Measurements from ENCODE around the gene MRPS14.
"Not testable (repeated sequence)": the region's sequence is repeated elsewhere in the genome, so short reads cannot be mapped to it uniquely, and the experiment has no call there.

Gene MRPS14

DNA sequence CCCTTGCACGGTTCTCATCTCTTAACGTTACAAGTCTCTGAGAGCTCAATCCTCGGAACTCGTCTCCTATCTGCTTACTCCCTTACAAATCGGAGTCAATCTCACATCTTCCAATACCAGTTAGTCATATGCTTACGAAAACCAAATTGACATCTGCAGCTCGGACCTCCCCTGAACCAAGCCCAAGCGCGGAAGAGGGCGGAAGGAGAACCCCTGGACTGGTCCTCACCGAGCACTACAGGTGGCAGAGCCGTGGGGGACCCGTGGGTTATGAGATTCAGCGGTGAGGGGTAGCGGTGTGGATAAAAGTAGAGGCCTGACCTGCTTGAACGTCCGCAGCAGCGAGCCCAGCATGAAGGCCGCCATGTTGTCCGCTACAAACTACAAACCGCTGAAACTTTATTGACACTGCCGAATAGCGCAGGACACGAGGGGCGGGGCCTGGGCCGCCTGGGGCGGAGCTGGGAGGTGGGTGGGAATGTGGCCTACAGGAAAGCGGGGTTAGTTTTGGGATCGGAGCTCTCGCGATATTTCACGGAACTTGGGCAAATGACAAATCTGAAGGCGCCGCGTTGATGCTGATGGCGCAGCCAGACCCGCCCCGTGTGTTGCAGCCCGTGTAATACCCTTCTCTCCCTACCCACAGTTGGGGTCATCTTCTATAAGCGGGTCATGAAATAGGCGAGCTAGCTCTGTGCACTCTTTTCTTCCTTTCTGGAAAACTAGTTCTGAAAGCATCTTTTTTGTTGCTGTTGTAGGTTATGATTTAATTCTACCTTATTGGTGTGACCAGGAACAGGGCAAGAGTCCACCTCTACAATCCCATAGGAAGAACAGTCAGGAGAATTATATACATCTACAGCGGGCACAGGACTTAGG lies at the start of gene MRPS14:
MRPS14 (minus strand) TSS at position 383 of the 879 bp plus-strand sequence; CDS start at position 366, 17 bp downstream.
- DNase-seq, result peak; percentile 99

DNA sequence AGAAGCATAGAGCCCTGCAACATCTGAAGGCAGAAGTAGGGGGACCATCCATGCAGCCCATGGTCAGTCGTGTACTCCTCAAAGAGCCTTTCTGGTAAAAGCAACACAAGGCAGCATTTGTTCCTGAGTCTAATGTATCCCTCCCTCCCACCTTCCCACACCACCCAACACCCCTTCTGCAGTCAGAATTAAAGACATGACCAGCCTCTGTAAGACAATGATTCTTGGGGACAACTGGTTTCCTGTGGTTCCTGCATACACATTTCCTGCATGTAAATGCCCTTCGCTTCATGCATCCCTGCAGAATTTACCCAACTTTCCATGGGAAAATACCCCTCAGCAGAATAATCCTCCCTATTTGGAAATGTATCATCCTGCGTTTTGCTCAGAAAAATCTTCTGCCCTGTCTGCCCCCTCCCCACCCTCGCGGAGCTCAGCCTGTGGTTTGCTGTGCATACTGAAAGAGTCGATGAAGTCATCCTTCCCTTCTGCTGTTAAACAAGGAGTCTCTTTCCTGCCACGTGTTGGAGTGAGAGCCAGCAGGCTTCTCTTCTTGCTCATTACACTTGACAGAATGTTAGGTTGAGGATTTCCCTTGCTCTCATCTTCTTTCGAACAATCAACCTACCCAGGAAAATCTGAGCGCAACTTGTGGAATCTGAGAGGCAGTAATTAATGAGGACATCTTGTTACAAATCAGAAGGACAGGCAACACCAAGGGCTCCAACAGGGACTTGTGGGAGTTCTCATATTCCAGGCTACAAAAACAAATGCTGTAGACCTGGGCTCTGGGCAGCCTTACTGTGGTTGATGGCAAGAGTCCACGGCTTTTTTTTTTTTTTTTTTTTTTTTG lies 49.1 kb upstream of the MRPS14 start:
- peak; percentile 73 for DNase-seq

DNA sequence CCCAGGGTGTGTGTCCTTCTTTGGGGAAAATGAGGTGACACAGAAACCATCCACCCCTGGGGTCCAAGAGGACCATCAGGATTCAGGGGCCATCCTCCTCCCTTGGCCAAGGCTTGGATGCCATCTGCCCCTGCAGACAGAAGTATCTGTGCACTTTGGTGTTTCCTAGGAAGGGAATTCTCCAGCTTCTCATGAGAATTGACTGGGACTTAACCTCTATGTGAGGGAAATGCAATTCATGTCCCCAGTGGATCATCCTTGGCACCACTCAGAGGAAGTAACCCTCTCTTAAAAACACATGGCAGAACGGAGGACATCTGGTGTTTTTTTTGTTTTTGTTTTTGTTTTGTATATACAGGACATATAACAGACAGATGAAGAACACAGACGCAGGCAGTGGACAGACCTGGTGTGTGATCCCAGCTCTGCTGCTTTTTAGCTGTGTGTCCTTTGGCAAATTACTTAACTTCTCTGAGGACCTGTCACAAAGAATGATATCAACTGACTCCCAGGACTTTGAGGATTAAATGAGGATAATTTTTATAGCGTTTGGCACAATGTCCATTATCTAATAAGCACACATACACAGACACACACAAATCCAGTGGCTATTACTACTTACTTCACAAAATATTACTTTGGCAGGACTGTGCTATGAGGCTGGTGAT lies 48.2 kb upstream of the MRPS14 start:
- no peak for DNase-seq

DNA sequence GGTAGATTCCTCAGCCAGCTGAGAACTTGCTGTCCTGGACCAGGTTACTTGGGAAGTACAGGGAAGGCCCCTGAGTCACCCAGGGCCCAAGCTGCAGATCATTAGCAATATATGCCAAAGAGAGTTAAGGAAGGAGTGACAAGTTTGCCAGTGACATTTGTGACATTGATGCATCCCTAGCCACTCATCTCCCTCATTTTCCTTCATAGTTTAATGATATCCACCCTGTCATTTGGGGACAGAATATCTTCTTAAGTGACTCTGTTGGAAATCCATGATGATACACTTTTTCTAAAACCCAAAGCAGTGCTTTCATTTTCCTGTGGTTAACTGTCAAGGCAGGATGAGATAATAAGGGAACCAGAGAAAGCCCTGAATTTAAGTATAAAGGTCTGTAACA lies 47.6 kb upstream of the MRPS14 start:
- DNase-seq, result peak; percentile 16

- DNase-seq, result no peak
Measured at GRCh38 chr1:175067362-175068106, 44.3 kb upstream of the MRPS14 start, which contains the start of gene TNN. Gene TNN (plus strand): TSS chr1:175067833. CDS start chr1:175077419, 9,586 bp downstream.

- DNase-seq, result no peak
Measured at GRCh38 chr1:175062858-175063257, 39.6 kb upstream of the MRPS14 start.

GRCh38 chr1:175062339-175062738 lies 39.1 kb upstream of the MRPS14 start:
- no peak for DNase-seq

GRCh38 chr1:175054736-175055135 lies 31.5 kb upstream of the MRPS14 start:
- no peak for DNase-seq

GRCh38 chr1:175050992-175051391 lies 27.8 kb upstream of the MRPS14 start:
- no peak for DNase-seq

DNA sequence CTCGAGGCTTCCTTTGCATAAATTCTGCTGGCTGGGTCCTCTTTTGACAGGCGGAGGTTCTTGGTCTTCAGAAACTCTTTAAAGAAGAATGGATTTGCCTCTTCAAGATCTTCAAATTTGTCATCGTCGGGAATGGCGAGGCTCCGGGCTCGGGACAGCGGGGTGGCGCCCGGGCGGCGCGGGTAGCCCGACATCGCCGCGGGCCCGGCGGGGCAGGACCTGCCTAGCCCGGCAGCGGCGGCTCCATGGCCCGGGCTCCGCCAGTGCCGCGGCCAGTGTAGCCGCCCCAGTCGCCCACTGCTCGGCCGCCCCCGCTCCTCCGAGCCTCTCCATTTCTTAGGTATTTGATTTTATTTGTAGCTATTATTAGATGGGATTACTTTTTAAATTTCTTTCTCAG lies 22.3 kb upstream of the MRPS14 start:
- no peak for DNase-seq

DNA sequence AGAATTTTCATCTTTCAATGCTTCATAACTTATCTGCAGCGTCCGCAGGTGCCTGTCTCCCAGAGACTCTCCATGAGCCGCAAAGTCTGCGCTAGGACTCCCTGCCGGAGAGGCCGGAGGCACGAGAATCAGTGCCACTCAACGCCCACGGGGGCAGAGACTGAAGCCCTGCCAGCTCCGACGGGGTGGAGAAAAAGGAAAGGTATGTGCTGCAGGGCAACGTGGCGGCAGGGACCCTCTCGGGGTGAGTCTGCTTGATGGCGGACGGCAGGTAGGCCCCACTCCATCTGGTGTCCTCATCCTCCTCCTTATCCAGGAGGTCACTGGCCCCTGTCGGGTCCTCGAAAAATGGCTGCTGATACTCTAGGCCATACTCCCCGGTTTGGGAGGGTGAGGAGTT lies 21.9 kb upstream of the MRPS14 start:
- no peak for DNase-seq

- not testable (repeated sequence) for DNase-seq
Measured at GRCh38 chr1:175044591-175044990, 21.4 kb upstream of the MRPS14 start.

DNA sequence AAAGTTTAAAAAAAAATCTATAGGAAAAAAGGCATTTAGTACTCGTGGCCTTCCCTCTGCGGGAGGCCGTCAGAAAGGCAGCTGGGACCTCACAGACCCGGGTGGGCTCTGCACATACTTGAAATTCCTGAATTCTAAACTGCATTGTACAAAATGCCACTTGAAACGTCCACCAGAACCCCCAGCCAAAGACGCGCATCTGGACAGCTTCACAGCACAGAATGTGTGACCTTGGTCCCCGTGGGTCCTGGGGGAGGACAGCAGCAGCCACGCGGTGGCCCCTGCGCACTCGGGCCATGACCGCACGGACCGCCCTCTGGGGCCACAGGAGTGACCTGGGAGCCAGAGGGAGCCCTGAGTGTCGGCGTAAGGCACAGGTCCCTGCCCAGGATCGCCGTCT lies 20.6 kb upstream of the MRPS14 start:
- DNase-seq, result no peak

DNA sequence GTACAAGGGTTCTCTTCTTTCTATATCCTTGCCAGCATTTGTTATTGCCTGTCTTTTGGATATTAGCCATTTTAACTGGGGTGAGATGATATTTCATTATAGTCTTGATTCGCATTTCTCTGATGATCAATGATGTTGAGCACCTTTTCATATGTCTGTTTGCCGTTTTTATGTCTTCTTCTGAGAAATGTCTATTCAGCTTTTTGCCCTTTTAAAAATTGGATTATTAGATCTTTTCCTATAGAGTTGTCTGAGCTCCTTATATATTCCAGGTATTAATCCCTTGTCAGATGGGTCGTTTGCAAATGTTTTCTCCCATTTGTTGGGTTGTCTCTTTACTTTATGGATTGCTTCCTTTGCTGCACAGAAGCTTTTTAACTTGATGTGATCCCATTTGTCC lies 19.4 kb upstream of the MRPS14 start:
- DNase-seq, result no peak

DNA sequence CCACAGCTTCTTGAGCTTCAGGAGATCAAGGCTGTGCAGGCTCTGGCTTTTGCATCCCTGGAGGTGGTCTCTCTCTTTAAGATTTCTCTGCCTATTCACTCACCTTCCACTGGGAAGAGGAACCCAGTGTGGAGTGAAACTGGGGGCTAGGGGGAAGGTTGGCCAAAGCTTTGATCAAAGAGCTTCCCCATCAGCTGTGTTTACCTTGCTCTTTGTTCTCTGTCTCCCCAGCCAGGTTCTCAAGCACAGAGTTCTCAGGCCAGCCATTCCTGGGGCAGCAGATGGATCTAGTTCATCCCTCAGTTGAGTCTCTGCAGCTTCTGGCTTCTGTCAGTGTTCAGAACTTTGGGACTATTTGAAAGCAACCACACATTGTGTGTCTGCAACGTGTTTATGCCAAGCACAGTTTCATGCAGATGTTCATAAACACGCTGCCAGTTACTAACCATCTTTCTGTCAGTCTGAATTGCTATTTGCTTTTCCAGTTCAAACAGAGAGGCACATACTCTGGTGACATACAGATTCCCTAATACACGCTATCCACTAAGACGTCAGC lies 17.2 kb upstream of the MRPS14 start:
- DNase-seq, result no peak

GRCh38 chr1:175037416-175037815 lies 14.2 kb upstream of the MRPS14 start:
- no peak for DNase-seq

DNA sequence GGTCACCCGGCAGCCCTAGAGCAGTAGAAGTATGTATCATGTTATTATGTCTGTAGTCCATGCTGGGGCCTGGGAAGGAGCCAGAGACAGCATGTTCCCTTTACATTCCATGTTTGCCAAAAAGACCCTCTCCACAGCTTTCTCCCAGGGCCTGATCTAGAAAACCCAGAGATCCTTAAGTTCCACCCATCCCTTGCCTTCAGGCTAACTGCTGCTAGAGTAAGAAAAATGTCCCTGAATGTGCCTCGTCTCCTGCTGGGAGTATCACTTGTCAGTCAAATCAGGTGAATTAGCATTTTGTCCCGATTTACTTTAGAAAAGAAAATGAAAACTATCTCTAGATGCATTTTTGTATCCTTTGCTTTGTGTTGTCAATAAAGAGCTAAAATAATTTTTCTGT lies 13.3 kb upstream of the MRPS14 start:
- no peak for DNase-seq

DNA sequence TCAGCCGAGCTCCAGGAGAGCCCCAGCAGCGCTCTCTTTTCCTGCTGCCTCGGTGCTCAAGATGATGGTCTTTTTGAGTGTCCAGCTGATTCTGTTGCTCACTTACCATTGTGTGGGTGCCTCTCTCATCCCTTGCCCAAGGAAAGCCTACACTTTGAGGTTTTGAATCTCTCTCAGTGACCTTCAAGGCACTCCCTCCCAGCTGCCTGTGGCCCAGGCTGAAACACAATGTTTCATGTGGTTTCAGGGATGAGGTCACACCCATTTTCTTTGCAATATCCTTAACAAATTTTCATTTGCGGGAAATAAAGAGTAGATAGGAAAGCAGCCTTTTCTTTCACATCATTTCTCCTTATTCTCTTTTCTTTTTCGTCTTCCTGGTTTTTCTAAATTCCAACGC lies 12.6 kb upstream of the MRPS14 start:
- no peak for DNase-seq

DNA sequence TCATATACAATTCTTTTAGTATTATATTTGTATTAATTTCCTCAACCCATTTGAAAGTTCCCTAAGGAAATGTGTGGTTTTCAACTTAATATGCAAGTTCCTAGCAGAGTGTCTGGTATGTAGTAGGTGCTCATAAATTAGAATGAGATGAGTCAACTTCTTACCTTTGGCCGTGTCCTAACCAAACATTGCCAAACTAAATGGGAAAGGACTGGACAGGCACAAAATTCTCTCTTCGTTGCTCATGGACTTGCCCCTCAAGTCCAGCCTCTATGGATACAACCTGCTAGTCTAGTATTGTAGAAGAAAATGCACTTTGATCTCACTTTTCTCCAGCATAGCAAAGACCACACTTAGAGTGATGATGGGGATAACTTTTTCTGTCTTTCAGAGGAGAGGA lies 11.6 kb upstream of the MRPS14 start:
- DNase-seq, result no peak

- no peak for DNase-seq
Measured at GRCh38 chr1:175033953-175034352, 10.7 kb upstream of the MRPS14 start.

DNA sequence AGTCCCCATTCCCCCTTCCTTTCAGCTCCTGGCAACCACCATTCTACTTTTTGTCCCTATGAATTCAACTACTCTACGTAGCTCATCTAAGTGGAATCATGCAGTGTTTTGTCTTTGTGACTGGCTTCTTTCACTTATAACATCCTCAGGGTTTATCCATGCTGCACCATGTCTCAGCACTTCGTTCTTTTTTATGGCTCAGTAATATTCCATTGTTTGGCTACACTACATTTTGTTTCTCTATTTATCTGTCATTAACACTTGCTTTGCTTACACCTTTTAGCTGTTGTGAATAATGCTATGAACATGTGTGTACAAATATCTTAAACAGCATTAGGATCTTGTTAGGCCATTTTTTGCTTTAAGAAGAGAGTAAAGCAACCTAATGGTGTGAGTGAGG lies 1.5 kb upstream of the MRPS14 start:
- no peak for DNase-seq

DNA sequence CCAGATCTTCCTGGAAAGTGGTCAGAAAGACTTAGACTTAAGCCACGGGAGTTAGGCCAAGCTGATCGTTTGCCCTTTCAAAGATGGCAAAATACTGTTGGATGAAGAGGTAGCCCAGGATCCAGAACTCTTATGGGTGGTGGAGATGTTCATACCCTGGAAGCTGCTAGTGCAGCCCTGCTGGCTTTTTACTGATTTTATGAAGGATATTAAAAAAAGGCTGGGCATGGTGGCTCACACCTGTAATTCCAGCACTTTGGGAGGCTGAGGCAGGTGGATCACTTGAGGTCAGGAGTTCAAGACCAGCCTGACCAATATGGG lies 657 bp upstream of the MRPS14 start:
- DNase-seq, result not testable (repeated sequence)
